ENCODE data around the gene GRM8.

GRM8 gene

GRCh38 chr7:126574276-126575250 is 678.2 kb downstream of the GRM8 start:
- no peak for DNase-seq (ENCODE audit: low read depth, low spot score)
- Histone ChIP-seq H3K9ac (ENCODE audit: insufficient read length, low read depth) (no peak overlapping the region), H3K36me3 (ENCODE audit: insufficient read depth, insufficient read length, low read length) (no peaks in the 10 kb centered on the region), H3K4me1 (ENCODE audit: insufficient read depth, insufficient read length) (no peaks in the 10 kb centered on the region), H3K27me3 (ENCODE audit: insufficient read depth, insufficient read length) (no peaks in the 10 kb centered on the region), H3K4me3 (ENCODE audit: insufficient read length, low read depth) (no peak overlapping the region), H3K9me3 (ENCODE audit: insufficient read depth, low read length) (no peaks in the 10 kb centered on the region)
- no peak for TF ChIP-seq ZNF274 (IDR thresholded peaks at IDR 0.05; ENCODE audit: low read depth, low read length)
- no peak for TF ChIP-seq SUZ12 (IDR thresholded peaks at IDR 0.05; ENCODE audit: extremely low read depth, insufficient read depth, insufficient read length)
- no peak for TF ChIP-seq YY1 (IDR thresholded peaks at IDR 0.05; ENCODE audit: insufficient read depth, insufficient read length)

DNA sequence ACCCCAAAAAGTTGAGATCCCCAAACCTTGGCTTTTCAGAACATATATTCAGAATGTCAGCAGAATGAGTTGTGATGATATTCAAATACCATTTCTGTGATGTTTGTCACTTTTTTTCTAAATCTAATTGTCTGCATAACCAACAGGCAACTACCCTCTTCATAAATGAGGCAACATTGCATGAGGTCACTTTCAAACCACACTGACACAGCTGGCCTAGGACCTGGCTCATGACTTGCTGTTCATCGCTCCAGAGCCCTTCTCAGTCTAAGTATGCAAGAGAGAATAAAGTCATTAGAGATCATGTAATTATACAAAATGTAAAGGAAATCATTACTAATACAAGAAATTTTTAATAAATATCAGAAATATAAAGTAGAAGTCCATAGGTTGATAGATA is 681.9 kb downstream of the GRM8 start:
- Histone ChIP-seq H3K36me3 (ENCODE audit: insufficient read depth, insufficient read length, low read length) (no peaks in the 10 kb centered on the region), H3K4me3 (ENCODE audit: insufficient read length, low read depth) (no peak overlapping the region), H3K9ac (ENCODE audit: insufficient read length, low read depth) (no peak overlapping the region), H3K9me3 (ENCODE audit: insufficient read depth, low read length) (no peaks in the 10 kb centered on the region), H3K4me1 (ENCODE audit: insufficient read depth, insufficient read length) (no peaks in the 10 kb centered on the region), H3K27me3 (ENCODE audit: insufficient read depth, insufficient read length) (no peaks in the 10 kb centered on the region)
- no peak for TF ChIP-seq ZNF274 (IDR thresholded peaks at IDR 0.05; ENCODE audit: low read depth, low read length)
- no peak for TF ChIP-seq SUZ12 (IDR thresholded peaks at IDR 0.05; ENCODE audit: extremely low read depth, insufficient read depth, insufficient read length)
- DNase-seq (ENCODE audit: low read depth, low spot score), result no peak

DNA sequence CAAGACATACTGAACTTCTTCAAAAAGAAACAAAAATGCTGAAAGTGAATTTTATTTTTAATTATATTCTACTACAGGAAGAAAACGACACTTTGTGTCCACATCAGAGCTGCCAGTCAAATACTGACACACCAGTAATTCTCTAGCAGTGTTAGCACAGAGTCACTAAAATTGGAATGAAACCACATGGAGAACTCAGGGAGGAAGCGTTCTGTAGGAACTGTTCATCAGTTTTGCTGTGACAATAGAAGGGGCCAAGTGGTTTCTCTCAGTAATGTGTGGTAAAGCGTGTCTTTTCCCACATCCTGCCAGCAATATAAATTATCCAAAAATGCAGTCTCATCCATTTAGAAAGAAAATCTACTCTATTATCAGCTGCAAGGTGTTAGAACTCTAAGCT is 683.3 kb downstream of the GRM8 start:
- Histone ChIP-seq H3K9me3 (ENCODE audit: insufficient read depth, low read length) (no peaks in the 10 kb centered on the region), H3K9ac (ENCODE audit: insufficient read length, low read depth) (no peak overlapping the region), H3K36me3 (ENCODE audit: insufficient read depth, insufficient read length, low read length) (no peaks in the 10 kb centered on the region), H3K4me1 (ENCODE audit: insufficient read depth, insufficient read length) (no peaks in the 10 kb centered on the region), H3K4me3 (ENCODE audit: insufficient read length, low read depth) (no peak overlapping the region), H3K27me3 (ENCODE audit: insufficient read depth, insufficient read length) (no peaks in the 10 kb centered on the region)
- TF ChIP-seq ZNF274 (IDR thresholded peaks at IDR 0.05; ENCODE audit: low read depth, low read length) (no peak), YY1 (IDR thresholded peaks at IDR 0.05; ENCODE audit: insufficient read depth, insufficient read length) (no peak), SUZ12 (IDR thresholded peaks at IDR 0.05; ENCODE audit: extremely low read depth, insufficient read depth, insufficient read length) (no peak)
- no peak for DNase-seq (ENCODE audit: low read depth, low spot score)

GRCh38 chr7:126557271-126557670 is 695.5 kb downstream of the GRM8 start:
- DNase-seq (ENCODE audit: low read depth, low spot score), result no peak
- H3K9me3 ChIP-seq (ENCODE audit: insufficient read depth, low read length), result no peaks in the 10 kb centered on the region
- TF ChIP-seq SUZ12 (IDR thresholded peaks at IDR 0.05; ENCODE audit: extremely low read depth, insufficient read depth, insufficient read length), result no peak
- no peak for TF ChIP-seq ZNF274 (IDR thresholded peaks at IDR 0.05; ENCODE audit: low read depth, low read length)
- no peak for TF ChIP-seq YY1 (IDR thresholded peaks at IDR 0.05; ENCODE audit: insufficient read depth, insufficient read length)
- no peak overlapping the region for H3K9ac ChIP-seq (ENCODE audit: insufficient read length, low read depth)
- no peaks in the 10 kb centered on the region for H3K27me3 ChIP-seq (ENCODE audit: insufficient read depth, insufficient read length)
- no peaks in the 10 kb centered on the region for H3K4me1 ChIP-seq (ENCODE audit: insufficient read depth, insufficient read length)
- H3K36me3 ChIP-seq (ENCODE audit: insufficient read depth, insufficient read length, low read length), result no peaks in the 10 kb centered on the region
- H3K4me3 ChIP-seq (ENCODE audit: insufficient read length, low read depth), result no peak overlapping the region

GRCh38 chr7:126541406-126541805 is 711.3 kb downstream of the GRM8 start:
- Histone ChIP-seq H3K9ac (ENCODE audit: insufficient read length, low read depth) (no peak overlapping the region), H3K27me3 (ENCODE audit: insufficient read depth, insufficient read length) (no peaks in the 10 kb centered on the region), H3K4me1 (ENCODE audit: insufficient read depth, insufficient read length) (no peaks in the 10 kb centered on the region), H3K36me3 (ENCODE audit: insufficient read depth, insufficient read length, low read length) (no peaks in the 10 kb centered on the region), H3K9me3 (ENCODE audit: insufficient read depth, low read length) (no peaks in the 10 kb centered on the region), H3K4me3 (ENCODE audit: insufficient read length, low read depth) (no peak overlapping the region)
- DNase-seq (ENCODE audit: low read depth, low spot score), result no peak
- TF ChIP-seq ZNF274 (IDR thresholded peaks at IDR 0.05; ENCODE audit: low read depth, low read length) (no peak), SUZ12 (IDR thresholded peaks at IDR 0.05; ENCODE audit: extremely low read depth, insufficient read depth, insufficient read length) (no peak), YY1 (IDR thresholded peaks at IDR 0.05; ENCODE audit: insufficient read depth, insufficient read length) (no peak)

DNA sequence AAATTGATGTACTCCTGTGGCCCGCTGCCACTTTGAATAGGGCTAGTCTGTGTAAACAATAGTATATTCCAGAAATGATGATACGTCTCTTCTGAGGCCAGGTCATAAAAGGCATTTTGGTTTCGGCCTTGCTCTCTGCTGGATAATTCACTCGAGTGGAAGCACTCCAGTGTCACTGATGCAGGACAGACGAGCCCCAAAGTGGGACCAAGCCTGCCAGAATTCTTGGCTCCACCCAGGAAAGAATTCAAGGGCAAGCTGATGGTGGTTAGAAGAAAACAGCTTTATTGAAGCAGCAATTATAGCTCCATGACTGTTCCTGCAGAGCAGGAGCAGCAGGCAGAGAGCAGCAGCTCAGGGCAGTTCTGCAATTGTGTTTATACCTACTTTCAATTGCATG is 717.6 kb downstream of the GRM8 start:
- H3K4me1 ChIP-seq (ENCODE audit: insufficient read depth, insufficient read length), result no peaks in the 10 kb centered on the region
- no peaks in the 10 kb centered on the region for H3K9me3 ChIP-seq (ENCODE audit: insufficient read depth, low read length)
- H3K9ac ChIP-seq (ENCODE audit: insufficient read length, low read depth), result no peak overlapping the region
- H3K4me3 ChIP-seq (ENCODE audit: insufficient read length, low read depth), result no peak overlapping the region
- H3K27me3 ChIP-seq (ENCODE audit: insufficient read depth, insufficient read length), result no peaks in the 10 kb centered on the region
- no peaks in the 10 kb centered on the region for H3K36me3 ChIP-seq (ENCODE audit: insufficient read depth, insufficient read length, low read length)
- DNase-seq (ENCODE audit: low read depth, low spot score), result no peak
- TF ChIP-seq SUZ12 (IDR thresholded peaks at IDR 0.05; ENCODE audit: extremely low read depth, insufficient read depth, insufficient read length), result no peak

DNA sequence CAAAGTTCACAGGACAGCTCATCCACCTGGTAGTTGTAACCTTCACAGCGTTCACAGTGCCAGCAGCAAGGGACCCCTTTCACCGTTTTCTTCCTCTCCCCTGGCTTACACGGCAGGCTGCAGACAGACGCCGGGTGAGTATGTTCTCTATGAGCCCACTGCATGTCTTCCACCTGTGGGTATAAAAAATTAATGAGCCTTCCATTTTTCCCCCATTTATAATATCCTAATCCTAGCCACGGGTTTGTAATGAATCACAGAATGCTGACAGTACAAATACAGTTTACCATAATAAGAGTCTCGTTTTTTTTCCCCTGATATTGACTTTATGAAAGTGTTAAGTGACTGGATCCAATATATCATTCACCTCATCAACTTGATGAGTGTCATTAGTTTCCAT is 719.0 kb downstream of the GRM8 start:
- no peaks in the 10 kb centered on the region for H3K36me3 ChIP-seq (ENCODE audit: insufficient read depth, insufficient read length, low read length)
- DNase-seq (ENCODE audit: low read depth, low spot score), result no peak
- no peaks in the 10 kb centered on the region for H3K27me3 ChIP-seq (ENCODE audit: insufficient read depth, insufficient read length)
- no peak overlapping the region for H3K4me3 ChIP-seq (ENCODE audit: insufficient read length, low read depth)
- no peaks in the 10 kb centered on the region for H3K4me1 ChIP-seq (ENCODE audit: insufficient read depth, insufficient read length)
- H3K9me3 ChIP-seq (ENCODE audit: insufficient read depth, low read length), result no peaks in the 10 kb centered on the region
- no peak for TF ChIP-seq SUZ12 (IDR thresholded peaks at IDR 0.05; ENCODE audit: extremely low read depth, insufficient read depth, insufficient read length)
- TF ChIP-seq ZNF274 (IDR thresholded peaks at IDR 0.05; ENCODE audit: low read depth, low read length), result no peak
- TF ChIP-seq YY1 (IDR thresholded peaks at IDR 0.05; ENCODE audit: insufficient read depth, insufficient read length), result no peak
- no peak overlapping the region for H3K9ac ChIP-seq (ENCODE audit: insufficient read length, low read depth)
